NCI-H1694 treated with DMSO at 0.1 percent for 48 hours (cell line): ENCODE data around the gene OMD.

Experiments used
- DNase-seq: peaks from one replicate; lab custom pipeline; 2025; lab: John Stamatoyannopoulos, UW

Gene OMD

GRCh38 chr9:92424340-92424739, at the start of gene OMD:
Gene OMD, minus strand, starts transcription at chr9:92424471. Its CDS starts 6,913 bp downstream, at chr9:92417558.
- DNase-seq = no peak

- no peak for DNase-seq
These were observed 43.9 kb upstream of the OMD start for GRCh38 chr9:92468206-92468605.

GRCh38 chr9:92467511-92467910, 43.2 kb upstream of the OMD start:
- DNase-seq = no peak

- no peak for DNase-seq
These were observed 42.8 kb upstream of the OMD start for GRCh38 chr9:92467041-92467440.

- no peak for DNase-seq
These were observed 39.7 kb upstream of the OMD start for GRCh38 chr9:92463984-92464383.

- no peak for DNase-seq
These were observed 39.1 kb upstream of the OMD start for GRCh38 chr9:92463387-92463786.

GRCh38 chr9:92457576-92457975, 33.3 kb upstream of the OMD start:
- DNase-seq = no peak

- no peak for DNase-seq
These were observed 30.9 kb upstream of the OMD start for GRCh38 chr9:92455217-92455616.

- DNase-seq = no peak
These were observed 22.3 kb upstream of the OMD start for GRCh38 chr9:92446536-92446935.

GRCh38 chr9:92444841-92445240, 20.6 kb upstream of the OMD start:
- DNase-seq = peak; percentile 47

- no peak for DNase-seq
These were observed 16.4 kb upstream of the OMD start for GRCh38 chr9:92440751-92441046.

- no peak for DNase-seq
These were observed 15.9 kb upstream of the OMD start for GRCh38 chr9:92439921-92440750.

- DNase-seq = no peak
These were observed 14.7 kb upstream of the OMD start for GRCh38 chr9:92438900-92439526.

GRCh38 chr9:92435263-92435662, 11.0 kb upstream of the OMD start:
- no peak for DNase-seq

- DNase-seq = no peak
These were observed 8.8 kb upstream of the OMD start for GRCh38 chr9:92432972-92433548.

- DNase-seq = no peak
These were observed 8.1 kb upstream of the OMD start for GRCh38 chr9:92432350-92432749.

GRCh38 chr9:92429836-92430235, 5.6 kb upstream of the OMD start:
- DNase-seq = no peak

GRCh38 chr9:92426501-92427145, 2.4 kb upstream of the OMD start:
- peak; percentile 57 for DNase-seq

GRCh38 chr9:92425474-92425873, 1.2 kb upstream of the OMD start:
- no peak for DNase-seq

GRCh38 chr9:92423612-92424011, 659 bp downstream of the OMD start:
- no peak for DNase-seq

- DNase-seq = no peak
These were observed 1.5 kb downstream of the OMD start for GRCh38 chr9:92422611-92423338.

- DNase-seq = no peak
These were observed 9.7 kb downstream of the OMD start for GRCh38 chr9:92414566-92414965.
